Measurements from ENCODE around the gene SLC2A13.

DNA sequence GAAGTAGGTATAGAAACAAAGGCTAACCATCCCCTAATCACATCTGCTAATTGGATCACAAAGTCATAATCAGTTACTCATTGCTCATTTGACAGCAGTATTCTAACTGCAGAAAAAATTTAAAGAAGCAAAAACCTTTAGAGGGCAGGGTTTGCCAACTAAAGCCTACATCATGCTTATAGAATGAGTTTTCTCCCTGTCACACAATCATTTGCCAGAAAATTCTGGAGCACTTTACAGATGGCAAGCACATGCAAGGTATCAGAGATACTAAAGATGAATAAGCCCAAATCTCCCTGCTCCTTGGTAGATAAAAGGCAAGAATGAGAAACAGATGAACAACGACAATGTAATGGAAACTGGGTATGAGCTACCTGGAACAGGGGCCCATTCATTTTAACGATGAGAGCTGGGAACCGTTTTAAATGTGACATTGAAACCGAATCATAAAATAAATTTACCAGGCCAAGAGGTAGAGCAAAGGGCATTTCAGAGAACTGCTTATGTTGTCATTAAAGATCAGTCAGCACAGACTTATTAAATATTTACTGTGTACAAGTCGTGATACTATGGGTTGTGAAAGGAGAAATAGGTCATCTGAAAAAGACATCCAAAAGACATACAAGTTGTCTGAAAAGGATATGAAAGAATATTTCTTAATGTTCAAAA, 274.9 kb downstream of the SLC2A13 start:
- TF ChIP-seq, protein P1, sequence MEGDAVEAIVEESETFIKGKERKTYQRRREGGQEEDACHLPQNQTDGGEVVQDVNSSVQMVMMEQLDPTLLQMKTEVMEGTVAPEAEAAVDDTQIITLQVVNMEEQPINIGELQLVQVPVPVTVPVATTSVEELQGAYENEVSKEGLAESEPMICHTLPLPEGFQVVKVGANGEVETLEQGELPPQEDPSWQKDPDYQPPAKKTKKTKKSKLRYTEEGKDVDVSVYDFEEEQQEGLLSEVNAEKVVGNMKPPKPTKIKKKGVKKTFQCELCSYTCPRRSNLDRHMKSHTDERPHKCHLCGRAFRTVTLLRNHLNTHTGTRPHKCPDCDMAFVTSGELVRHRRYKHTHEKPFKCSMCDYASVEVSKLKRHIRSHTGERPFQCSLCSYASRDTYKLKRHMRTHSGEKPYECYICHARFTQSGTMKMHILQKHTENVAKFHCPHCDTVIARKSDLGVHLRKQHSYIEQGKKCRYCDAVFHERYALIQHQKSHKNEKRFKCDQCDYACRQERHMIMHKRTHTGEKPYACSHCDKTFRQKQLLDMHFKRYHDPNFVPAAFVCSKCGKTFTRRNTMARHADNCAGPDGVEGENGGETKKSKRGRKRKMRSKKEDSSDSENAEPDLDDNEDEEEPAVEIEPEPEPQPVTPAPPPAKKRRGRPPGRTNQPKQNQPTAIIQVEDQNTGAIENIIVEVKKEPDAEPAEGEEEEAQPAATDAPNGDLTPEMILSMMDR (IDR thresholded peaks at IDR 0.05): no peak
- no peak for TF ChIP-seq POLR2A (IDR thresholded peaks at IDR 0.05)

Data from lower leg skin (tissue), 3 donors.